ENCODE data around the gene CDY1. TPM values are rescaled to one million over a fixed set of nuclear protein-coding genes. Genes with fewer than 3 reads are reported as not detected.
"Not testable (repeated sequence)": the region's sequence is repeated elsewhere in the genome, so short reads cannot be mapped to it uniquely, and the experiment has no call there.

The CDY1 gene
- not detected for polyA plus RNA-seq (2012; ENCODE audit: missing spikeins)

GRCh38 chrY:25621817-25622216 is at the start of gene CDY1:
TSS of gene CDY1 (plus strand) at chrY:25622117. CDS start at chrY:25622443, 326 bp downstream.
- DNase-seq (ENCODE audit: insufficient read length); FAIRE-seq: not testable (repeated sequence)

GRCh38 chrY:25593336-25593735 is 28.6 kb upstream of the CDY1 start:
- DNase-seq (ENCODE audit: insufficient read length); FAIRE-seq: not testable (repeated sequence)

GRCh38 chrY:25620209-25620608 is 1.7 kb upstream of the CDY1 start:
- FAIRE-seq; DNase-seq (ENCODE audit: insufficient read length): not testable (repeated sequence)

GRCh38 chrY:25626524-25626923 is 4.6 kb downstream of the CDY1 start:
- not testable (repeated sequence) for DNase-seq (ENCODE audit: insufficient read length); FAIRE-seq

- DNase-seq (ENCODE audit: insufficient read length); FAIRE-seq: not testable (repeated sequence)
Observed at GRCh38 chrY:25630383-25631112, 8.6 kb downstream of the CDY1 start.

GRCh38 chrY:25639852-25640251 is 17.9 kb downstream of the CDY1 start:
- not testable (repeated sequence) for FAIRE-seq; DNase-seq (ENCODE audit: insufficient read length)

- not testable (repeated sequence) for FAIRE-seq; DNase-seq (ENCODE audit: insufficient read length)
Observed at GRCh38 chrY:25643024-25643915, 21.4 kb downstream of the CDY1 start.
